OCI-LY7 (cell line): Measurements from ENCODE around the gene GOSR2. TPM values are rescaled to one million over a fixed set of nuclear protein-coding genes. Genes with fewer than 3 reads are reported as not detected.

Experiments
- BruUV-seq: library from RNA; stranded (reverse); fragments of 400-500 nt; replicated peaks from 2 replicates; lab custom pipeline; 2021; lab: Mats Ljungman, UMichigan
- CTCF ChIA-PET: fragments of 300-600 bp; sonication (Branson Sonifier 250); formaldehyde crosslinking; loops from one replicate; lab custom pipeline; 2022; ENCODE audit warnings: antibody characterized with exemption; ENCODE audit not compliant: unreplicated experiment; lab: Charles Lee
- POLR2A ChIA-PET: fragments of 300-600 bp; sonication (Branson Sonifier 250); formaldehyde crosslinking; loops from one replicate; lab custom pipeline; 2022; ENCODE audit warnings: antibody characterized with exemption; lab: Charles Lee
- DNase-seq: peaks from one replicate; pipeline ENCODE4 v3.0.0-alpha.2; 2015; ENCODE audit warnings: low spot score
- H2AFZ ChIP-seq: fragments of 200-600 bp; sonication (generic), shearing (Covaris generic); 2 replicates; pipeline ENCODE4 v1.6.1; 2014; ENCODE audit warnings: mild to moderate bottlenecking, antibody characterized with exemption, low read length, moderate library complexity
- H3K27ac ChIP-seq: fragments of 200-600 bp; sonication (generic); 2 replicates; pipeline ENCODE4 v1.5.1; 2014; ENCODE audit warnings: mixed run types, low read depth, mild to moderate bottlenecking, moderate library complexity, low read length, inconsistent platforms; ENCODE audit not compliant: poor library complexity, severe bottlenecking
- H3K36me3 ChIP-seq: fragments of 200-600 bp; sonication (generic); 2 replicates; pipeline ENCODE4 v1.6.1; 2014; ENCODE audit warnings: mild to moderate bottlenecking, antibody characterized with exemption, low read length, moderate library complexity, mixed read lengths; ENCODE audit not compliant: insufficient read depth
- H3K4me1 ChIP-seq: fragments of 200-600 bp; sonication (generic); 2 replicates; pipeline ENCODE4 v1.5.1; 2014; ENCODE audit warnings: mild to moderate bottlenecking, low read length; ENCODE audit not compliant: insufficient read depth, poor library complexity, severe bottlenecking
- H3K4me2 ChIP-seq: fragments of 200-600 bp; sonication (generic); 2 replicates; pipeline ENCODE4 v1.6.1; 2014; ENCODE audit warnings: mild to moderate bottlenecking, low read length
- H3K4me3 ChIP-seq: fragments of 200-600 bp; sonication (generic); 2 replicates; pipeline ENCODE4 v1.5.1; 2014; ENCODE audit warnings: mild to moderate bottlenecking, low read depth, low read length; ENCODE audit not compliant: poor library complexity, severe bottlenecking
- H3K79me2 ChIP-seq: fragments of 200-600 bp; sonication (generic); 2 replicates; pipeline ENCODE4 v1.6.1; 2016; ENCODE audit warnings: low read depth, mild to moderate bottlenecking, low read length, moderate library complexity, mixed read lengths; ENCODE audit not compliant: insufficient read depth
- H3K9me2 ChIP-seq: fragments of 200-600 bp; sonication (generic); 2 replicates; pipeline ENCODE4 v1.6.1; 2016; ENCODE audit warnings: mild to moderate bottlenecking, low read length, mixed read lengths; ENCODE audit not compliant: insufficient read depth
- H3K9me3 ChIP-seq: fragments of 200-600 bp; sonication (generic); 2 replicates; pipeline ENCODE4 v1.6.1; 2014; ENCODE audit warnings: mild to moderate bottlenecking, mixed run types, low read length, mixed read lengths
- H4K20me1 ChIP-seq: fragments of 200-600 bp; sonication (generic); 2 replicates; pipeline ENCODE4 v1.6.1; 2014; ENCODE audit warnings: mild to moderate bottlenecking, antibody characterized with exemption, low read length, moderate library complexity, mixed read lengths; ENCODE audit not compliant: insufficient read depth
- CTCF ChIP-seq: fragments of 200-600 bp; sonication (generic); conservative IDR thresholded peaks from 2 replicates; pipeline ENCODE4 v1.5.1; 2014; ENCODE audit warnings: mild to moderate bottlenecking, antibody characterized with exemption, low read length, moderate library complexity, mixed read lengths
- EZH2phosphoT487 ChIP-seq: fragments of 200-600 bp; sonication (generic); IDR thresholded peaks from 2 replicates; pipeline ENCODE4 v1.6.1; 2018; ENCODE audit warnings: low read depth, borderline replicate concordance, mild to moderate bottlenecking, mixed run types, antibody characterized with exemption, low read length, moderate library complexity, mixed read lengths
- intact Hi-C: fragments of 100-400 bp; cut with micrococcal nuclease; formaldehyde crosslinking; loops from one replicate; pipeline ENCODE4 v1.10.0; 2022; ENCODE audit not compliant: unreplicated experiment
- total RNA-seq, 2 experiments: library from RNA; depleted of rRNA in 1 of 2; stranded (reverse); fragments of >200 nt in 1 of 2; shearing (Covaris generic) in 1 of 2; gene quantifications; 2 replicates each; pipeline ENCODE4 v1.2.3, GENCODE V29; 2014 to 2022

Gene GOSR2
- total RNA-seq, 2 experiments from 2014 or later, result 46.5 to 62.8 TPM

GRCh38 chr17:46896991-46897390, 26.0 kb upstream of the GOSR2 start:
- POLR2A ChIA-PET, result no interaction called here
- Histone ChIP-seq H3K9me2 (no peaks in the 10 kb centered on the region), H3K4me1 (no peaks in the 10 kb centered on the region), H3K27ac (no peak overlapping the region), H2AFZ (no peak overlapping the region), H4K20me1 (no peaks in the 10 kb centered on the region), H3K9me3 (no peaks in the 10 kb centered on the region), H3K4me3 (no peak overlapping the region), H3K36me3 (no peaks in the 10 kb centered on the region), H3K79me2 (no peaks in the 10 kb centered on the region), H3K4me2 (no peak overlapping the region)
- CTCF ChIA-PET, result no interaction called here
- no peak for DNase-seq
- BruUV-seq, result no TSS peak
- intact Hi-C loops, result no loop called here
- no peak for TF ChIP-seq EZH2phosphoT487
- TF ChIP-seq CTCF, result no peak

- CTCF ChIA-PET, result no interaction called here
Observed at GRCh38 chr17:46898364-46898763, 24.6 kb upstream of the GOSR2 start.

GRCh38 chr17:46898860-46899259, 24.1 kb upstream of the GOSR2 start:
- H3K27ac ChIP-seq, result no peak overlapping the region
- POLR2A ChIA-PET, result no interaction called here

More at GRCh38 chr17:46898364-46898763, 24.6 kb upstream of the GOSR2 start:
- Histone ChIP-seq H3K4me1 (no peaks in the 10 kb centered on the region), H3K79me2 (no peaks in the 10 kb centered on the region), H3K36me3 (no peaks in the 10 kb centered on the region), H3K27ac (no peak overlapping the region), H3K9me3 (no peaks in the 10 kb centered on the region), H3K9me2 (no peaks in the 10 kb centered on the region), H4K20me1 (no peaks in the 10 kb centered on the region), H3K4me3 (no peak overlapping the region), H2AFZ (no peak overlapping the region), H3K4me2 (no peak overlapping the region)
- intact Hi-C loops, result no loop called here
- POLR2A ChIA-PET, result no interaction called here
- DNase-seq, result no peak
- BruUV-seq, result no TSS peak
- TF ChIP-seq CTCF (no peak), EZH2phosphoT487 (no peak)

More at GRCh38 chr17:46898860-46899259, 24.1 kb upstream of the GOSR2 start:
- H3K4me3 ChIP-seq, result no peak overlapping the region
- intact Hi-C loops, result no loop called here
- H3K4me1 ChIP-seq, result no peaks in the 10 kb centered on the region
- CTCF ChIA-PET, result no interaction called here
- TF ChIP-seq EZH2phosphoT487 (no peak), CTCF (no peak)
- H3K4me2 ChIP-seq, result no peak overlapping the region
- H3K79me2 ChIP-seq, result no peaks in the 10 kb centered on the region
- H4K20me1 ChIP-seq, result no peaks in the 10 kb centered on the region
- DNase-seq, result no peak
- no peaks in the 10 kb centered on the region for H3K36me3 ChIP-seq
- no peaks in the 10 kb centered on the region for H3K9me2 ChIP-seq
- no peaks in the 10 kb centered on the region for H3K9me3 ChIP-seq
- no peak overlapping the region for H2AFZ ChIP-seq
- BruUV-seq, result no TSS peak
